K562 (cell line): ENCODE data around the gene FAM53A. TPM values are rescaled to one million over a fixed set of nuclear protein-coding genes. Genes with fewer than 3 reads are reported as not detected.
A peak's percentile ranks its signal among the peaks of the same experiment; 100 is the strongest.

ENCODE experiments used
- ATAC-seq: fragments of 200-7000 bp; cut with Tn5 transposase; 3 replicates; pipeline ENCODE4 v1.9.1; 2020; ENCODE audit warnings: moderate library complexity
- BruUV-seq: library from RNA; stranded (reverse); fragments of 400-500 nt; replicated peaks from 2 replicates; lab custom pipeline; 2021; lab: Mats Ljungman, UMichigan
- CTCF ChIA-PET: fragments of 300-600 bp; formaldehyde crosslinking; extraction: SDS; loops from one replicate; lab custom pipeline; 2021; ENCODE audit warnings: low intra/inter-chr PET ratio; lab: Yijun Ruan, JAX
- POLR2A ChIA-PET: fragments of 300-600, 350-650 bp; sonication (Branson Sonifier 250); formaldehyde crosslinking; extraction: SDS; loops from one replicate; lab custom pipeline; 2021; ENCODE audit warnings: antibody characterized with exemption, inconsistent platforms; lab: Yijun Ruan, JAX
- DNase-seq, 4 experiments: peaks; one replicate each; pipeline versions ENCODE4 v3.0.0 to v3.0.0-alpha.2; 2011 to 2018; ENCODE audit warnings: low spot score in 3 of 4, mixed read lengths in 3 of 4; ENCODE audit errors: extremely low read depth in 1 of 4
- FAIRE-seq: peaks from 2 replicates; lab custom pipeline; 2011; peaks lifted over from hg19 to GRCh38; lab: Jason Lieb, UNC
- H2AFZ ChIP-seq: 2 replicates; pipeline ENCODE4 v1.6.0; 2011; ENCODE audit warnings: low read depth, low read length, control low read depth, inconsistent platforms
- H3K27ac ChIP-seq: fragments of 200-600 bp; 3 replicates; pipeline ENCODE4 v1.8.0; 2011; ENCODE audit warnings: low read depth, mild to moderate bottlenecking, control low read depth, inconsistent platforms, low read length, moderate library complexity, mixed read lengths; ENCODE audit errors: extremely low read depth
- H3K27me3 ChIP-seq, 2 experiments: fragments of 300-600 bp in 1 of 2; 2 replicates in 1 of 2; 3 replicates in 1 of 2; pipeline versions ENCODE4 v1.6.0 to v1.8.0; 2011; ENCODE audit warnings: inconsistent platforms in 2 of 2, low read length in 2 of 2, mild to moderate bottlenecking in 1 of 2, mixed read lengths in 1 of 2, moderate library complexity in 1 of 2; ENCODE audit not compliant: control insufficient read depth in 2 of 2, insufficient read depth in 2 of 2
- H3K36me3 ChIP-seq: fragments of 300-600 bp; 3 replicates; pipeline ENCODE4 v1.8.0; 2011; ENCODE audit warnings: mild to moderate bottlenecking, low read length, inconsistent platforms; ENCODE audit not compliant: control insufficient read depth, insufficient read depth
- H3K4me1 ChIP-seq, 2 experiments: fragments of 200-600 bp in 1 of 2; replicated peaks in 1 of 2; 2 replicates in 1 of 2; 3 replicates in 1 of 2; pipeline versions ENCODE4 v1.5.1 to v1.8.0; 2011; ENCODE audit warnings: inconsistent platforms in 2 of 2, low read length in 2 of 2, mild to moderate bottlenecking in 1 of 2, mixed read lengths in 1 of 2, moderate library complexity in 1 of 2; ENCODE audit not compliant: control insufficient read depth in 2 of 2, insufficient read depth in 2 of 2
- H3K4me2 ChIP-seq: 2 replicates; pipeline ENCODE4 v1.6.1; 2011; ENCODE audit warnings: low read length, control low read depth, inconsistent platforms, mixed read lengths; ENCODE audit not compliant: insufficient read depth
- H3K4me3 ChIP-seq: fragments of 200-600 bp; sonication (generic), shearing (Covaris generic); 2 replicates; pipeline ENCODE4 v1.5.1; 2016; ENCODE audit warnings: control low read depth, inconsistent platforms
- H3K79me2 ChIP-seq: fragments of 200-600 bp; 3 replicates; pipeline ENCODE4 v1.8.0; 2011; ENCODE audit warnings: low read length, inconsistent platforms; ENCODE audit not compliant: control insufficient read depth, insufficient read depth
- H3K9ac ChIP-seq, 2 experiments: 2 replicates each; pipeline versions ENCODE4 v1.6.0 to v1.6.1; 2011; ENCODE audit warnings: low read depth in 2 of 2, low read length in 2 of 2, control low read depth in 1 of 2, inconsistent platforms in 1 of 2, mild to moderate bottlenecking in 1 of 2, mixed read lengths in 1 of 2; ENCODE audit not compliant: insufficient read depth in 1 of 2
- H3K9me1 ChIP-seq: one replicate; pipeline ENCODE4 v1.6.0; 2011; ENCODE audit warnings: inconsistent platforms, mild to moderate bottlenecking, low read length, moderate library complexity; ENCODE audit not compliant: control insufficient read depth, insufficient read depth
- H3K9me3 ChIP-seq: replicated peaks from 2 replicates; pipeline ENCODE4 v1.5.1; 2011; ENCODE audit warnings: low read depth, low read length, inconsistent platforms; ENCODE audit not compliant: control insufficient read depth, insufficient read depth
- H4K20me1 ChIP-seq: replicated peaks from 2 replicates; pipeline ENCODE4 v1.6.1; 2011; ENCODE audit warnings: low read length, inconsistent platforms, mixed read lengths; ENCODE audit not compliant: control insufficient read depth, insufficient read depth
- NCOA1 ChIP-seq: fragments of 450-650 bp; IDR thresholded peaks from 2 replicates; pipeline ENCODE4 v1.6.1; 2016; ENCODE audit warnings: low read depth
- NR1H2 ChIP-seq: sonication (generic); formaldehyde crosslinking; IDR thresholded peaks from 2 replicates; pipeline ENCODE4 v1.4.0; 2020; ENCODE audit warnings: mild to moderate bottlenecking, missing genetic modification reagents
- RBM22 ChIP-seq: fragments of 200-400 bp; formaldehyde crosslinking; IDR thresholded peaks from 2 replicates; pipeline ENCODE4 v1.6.1; 2018; ENCODE audit warnings: low read length, low read depth; ENCODE audit not compliant: poor library complexity, severe bottlenecking
- SPI1 ChIP-seq: IDR thresholded peaks from 2 replicates; pipeline ENCODE4 v1.6.1; 2011; ENCODE audit warnings: low read depth, low read length, control low read depth, borderline replicate concordance
- TCFL5 ChIP-seq: fragments of 250-450 bp; sonication (Bioruptor Pico); conservative IDR thresholded peaks from 2 replicates; pipeline ENCODE4 v1.6.1; 2021; ENCODE audit warnings: mild to moderate bottlenecking, moderate library complexity, matching md5 sums
- TFAM ChIP-seq: fragments of 250-450 bp; sonication (Bioruptor Pico); conservative IDR thresholded peaks from 2 replicates; pipeline ENCODE4 v1.5.0; 2021; ENCODE audit warnings: mild to moderate bottlenecking, moderate library complexity
- THRAP3 ChIP-seq: fragments of 450-650 bp; IDR thresholded peaks from 2 replicates; pipeline ENCODE4 v1.6.1; 2016; ENCODE audit warnings: mild to moderate bottlenecking, inconsistent platforms, borderline replicate concordance
- TSC22D4 ChIP-seq: fragments of 450-650 bp; IDR thresholded peaks from 2 replicates; pipeline ENCODE4 v1.6.1; 2016; ENCODE audit warnings: missing genetic modification characterization, missing biosample characterization, control low read depth
- ZNF124 ChIP-seq: sonication (generic); formaldehyde crosslinking; IDR thresholded peaks from 2 replicates; pipeline ENCODE4 v1.8.1; 2022; ENCODE audit warnings: missing genetic modification reagents
- ZNF274 ChIP-seq: IDR thresholded peaks from 2 replicates; pipeline ENCODE4 v1.6.1; 2011; ENCODE audit warnings: low read depth, mild to moderate bottlenecking, low read length, moderate library complexity, borderline replicate concordance
- WGBS: fragments of 100-300 bp; shearing (Covaris generic); methylation state at CpG from one replicate; pipeline ENCODE4 v1.1.6; 2016; ENCODE audit warnings: low coverage, mixed read lengths; ENCODE audit not compliant: insufficient coverage; ENCODE audit errors: missing lambda C conversion rate; 5-methylcytosine and 5-hydroxymethylcytosine counted together
- in situ Hi-C: fragments of 300-500 bp; cut with MboI; formaldehyde crosslinking; loops from 4 replicates; pipeline ENCODE4 v1.15.0; 2018; ENCODE audit warnings: inconsistent platforms, mixed read lengths
- intact Hi-C: fragments of 100-400 bp; cut with micrococcal nuclease; formaldehyde crosslinking; loops from 2 replicates; pipeline ENCODE4 v1.14.2; 2022
- polyA plus RNA-seq, 8 experiments: library from polyadenylated mRNA; depleted of rRNA in 4 of 8; stranded (reverse) in 5 of 8; unstranded in 3 of 8; fragments of >200 nt; fragmentation: Nextera tagmentation in 2 of 8; fragmentation: Illumina TruSeq in 1 of 8; extraction: Ambion mirVana in 2 of 8; extraction: Trizol in 1 of 8; gene quantifications; 2 replicates each; pipeline versions ENCODE4 v1.2.1 to v1.2.3, GENCODE V29; 2011 to 2014; ENCODE audit warnings: inconsistent platforms in 1 of 8, missing spikeins in 1 of 8
- total RNA-seq, 7 experiments: library from RNA; depleted of rRNA in 6 of 7; stranded (reverse); fragments of >200 nt in 6 of 7; fragmentation: Illumina TruSeq in 2 of 7; extraction: Trizol in 2 of 7; gene quantifications; 2 replicates each; pipeline versions ENCODE4 v1.2.1 to v1.2.3, GENCODE V29; 2011 to 2021; ENCODE audit warnings: low replicate concordance in 1 of 7
- TF ChIP-seq, protein P1 (sequence below): sonication (generic); formaldehyde crosslinking; IDR thresholded peaks from 2 replicates; pipeline ENCODE4 v1.8.1; 2023; ENCODE audit warnings: mild to moderate bottlenecking, missing genetic modification reagents, moderate library complexity
- TF ChIP-seq, protein P2 (sequence below): sonication (generic); formaldehyde crosslinking; IDR thresholded peaks from 2 replicates; pipeline ENCODE4 v1.8.0; 2022; ENCODE audit warnings: mild to moderate bottlenecking, missing genetic modification reagents
- TF ChIP-seq, protein P3 (sequence below): fragments of 250-450 bp; sonication (Bioruptor Pico); IDR thresholded peaks from 2 replicates; pipeline ENCODE4 v1.9.0; 2021; ENCODE audit warnings: mild to moderate bottlenecking, inconsistent platforms

The FAM53A gene
- total and polyA plus RNA-seq, 9 of the 15 experiments (the other 6 are each of a cell fraction or from before 2014, with no cell fraction given) = 0.53 to 2.7 (median 1.4) TPM; not detected in 2

DNA sequence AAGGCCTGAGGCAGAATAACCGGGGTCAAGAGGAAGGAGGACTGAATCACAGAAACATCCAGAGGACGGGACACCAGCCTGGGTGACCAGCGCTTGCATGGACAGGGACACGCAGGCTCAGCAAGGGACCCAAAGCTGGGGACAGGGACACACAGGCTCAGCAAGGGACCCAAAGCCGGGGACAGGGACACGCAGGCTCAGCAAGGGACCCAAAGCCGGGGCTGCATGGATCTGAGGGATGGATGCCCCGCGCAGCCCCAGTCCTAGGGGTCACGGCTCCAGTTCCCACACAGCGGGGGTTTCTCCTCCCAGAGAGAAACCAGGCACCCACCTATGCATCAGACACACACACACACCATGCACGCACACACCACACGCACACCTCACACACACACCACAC, 32.5 kb downstream of the FAM53A start:
- in situ Hi-C loops = no loop called here
- Histone ChIP-seq H3K27me3 (peaks cover 0 to 38% of the 10 kb centered on the region in 2 experiments; a peak in 4 of 5 replicates), H3K36me3 (no peaks in the 10 kb centered on the region), H3K9me1 (no peaks in the 10 kb centered on the region), H3K27ac (no peak overlapping the region), H3K79me2 (no peaks in the 10 kb centered on the region), H3K4me2 (no peak overlapping the region), H3K4me3 (no peak overlapping the region), H2AFZ (no peak overlapping the region), H3K9me3 (no peaks in the 10 kb centered on the region), H4K20me1 (peaks cover 6% of the 10 kb centered on the region), H3K4me1 (peaks cover 0 to 35% of the 10 kb centered on the region in 2 experiments; a peak in 2 of 5 replicates), H3K9ac (no peak overlapping the region)
- CTCF ChIA-PET = no interaction called here
- BruUV-seq = no TSS peak
- POLR2A ChIA-PET = no interaction called here
- FAIRE-seq (no peak), DNase-seq (no peak), ATAC-seq (peak; percentile 32)
- 48% methylated on average over 10 of the region's 13 CpGs for WGBS
- intact Hi-C loops = no loop called here
- TF ChIP-seq, protein P1, sequence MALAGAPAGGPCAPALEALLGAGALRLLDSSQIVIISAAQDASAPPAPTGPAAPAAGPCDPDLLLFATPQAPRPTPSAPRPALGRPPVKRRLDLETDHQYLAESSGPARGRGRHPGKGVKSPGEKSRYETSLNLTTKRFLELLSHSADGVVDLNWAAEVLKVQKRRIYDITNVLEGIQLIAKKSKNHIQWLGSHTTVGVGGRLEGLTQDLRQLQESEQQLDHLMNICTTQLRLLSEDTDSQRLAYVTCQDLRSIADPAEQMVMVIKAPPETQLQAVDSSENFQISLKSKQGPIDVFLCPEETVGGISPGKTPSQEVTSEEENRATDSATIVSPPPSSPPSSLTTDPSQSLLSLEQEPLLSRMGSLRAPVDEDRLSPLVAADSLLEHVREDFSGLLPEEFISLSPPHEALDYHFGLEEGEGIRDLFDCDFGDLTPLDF (CRISPR knock-in tag) = no peak
- TF ChIP-seq TFAM (CRISPR knock-in tag) (no peak), TCFL5 (CRISPR knock-in tag) (no peak), TSC22D4 (no peak), NCOA1 (no peak), ZNF274 (no peak), ZNF124 (CRISPR knock-in tag) (no peak), SPI1 (no peak), NR1H2 (CRISPR knock-in tag) (no peak), THRAP3 (no peak), RBM22 (no peak)
- TF ChIP-seq, protein P2, sequence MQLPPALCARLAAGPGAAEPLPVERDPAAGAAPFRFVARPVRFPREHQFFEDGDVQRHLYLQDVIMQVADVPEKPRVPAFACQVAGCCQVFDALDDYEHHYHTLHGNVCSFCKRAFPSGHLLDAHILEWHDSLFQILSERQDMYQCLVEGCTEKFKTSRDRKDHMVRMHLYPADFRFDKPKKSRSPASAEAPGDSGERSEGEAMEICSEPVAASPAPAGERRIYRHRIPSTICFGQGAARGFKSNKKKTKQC (CRISPR knock-in tag) = no peak
- TF ChIP-seq, protein P3, sequence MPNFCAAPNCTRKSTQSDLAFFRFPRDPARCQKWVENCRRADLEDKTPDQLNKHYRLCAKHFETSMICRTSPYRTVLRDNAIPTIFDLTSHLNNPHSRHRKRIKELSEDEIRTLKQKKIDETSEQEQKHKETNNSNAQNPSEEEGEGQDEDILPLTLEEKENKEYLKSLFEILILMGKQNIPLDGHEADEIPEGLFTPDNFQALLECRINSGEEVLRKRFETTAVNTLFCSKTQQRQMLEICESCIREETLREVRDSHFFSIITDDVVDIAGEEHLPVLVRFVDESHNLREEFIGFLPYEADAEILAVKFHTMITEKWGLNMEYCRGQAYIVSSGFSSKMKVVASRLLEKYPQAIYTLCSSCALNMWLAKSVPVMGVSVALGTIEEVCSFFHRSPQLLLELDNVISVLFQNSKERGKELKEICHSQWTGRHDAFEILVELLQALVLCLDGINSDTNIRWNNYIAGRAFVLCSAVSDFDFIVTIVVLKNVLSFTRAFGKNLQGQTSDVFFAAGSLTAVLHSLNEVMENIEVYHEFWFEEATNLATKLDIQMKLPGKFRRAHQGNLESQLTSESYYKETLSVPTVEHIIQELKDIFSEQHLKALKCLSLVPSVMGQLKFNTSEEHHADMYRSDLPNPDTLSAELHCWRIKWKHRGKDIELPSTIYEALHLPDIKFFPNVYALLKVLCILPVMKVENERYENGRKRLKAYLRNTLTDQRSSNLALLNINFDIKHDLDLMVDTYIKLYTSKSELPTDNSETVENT (CRISPR knock-in tag) = no peak
